HUES48 (cell line): ENCODE measurements around the gene PRKRA.

ENCODE experiments used
- H3K27ac ChIP-seq: one replicate; pipeline ENCODE4 v1.7.0; 2013; ENCODE audit warnings: low read depth, low read length, inconsistent platforms
- H3K27me3 ChIP-seq: 2 replicates; pipeline ENCODE4 v1.6.1; 2013; ENCODE audit warnings: mild to moderate bottlenecking, low read length; ENCODE audit not compliant: control insufficient read depth, insufficient read depth
- H3K36me3 ChIP-seq: 2 replicates; pipeline ENCODE4 v1.6.1; 2013; ENCODE audit warnings: low read length; ENCODE audit not compliant: control insufficient read depth, insufficient read depth
- H3K4me1 ChIP-seq: 2 replicates; pipeline ENCODE4 v1.6.1; 2013; ENCODE audit warnings: mild to moderate bottlenecking, low read length; ENCODE audit not compliant: control insufficient read depth, insufficient read depth
- H3K4me3 ChIP-seq: 2 replicates; pipeline ENCODE4 v1.5.1; 2013; ENCODE audit warnings: mild to moderate bottlenecking, low read depth, low read length
- H3K9ac ChIP-seq: 2 replicates; pipeline ENCODE4 v1.6.1; 2013; ENCODE audit warnings: mild to moderate bottlenecking, low read depth, low read length, moderate library complexity
- H3K9me3 ChIP-seq: 2 replicates; pipeline ENCODE4 v1.6.1; 2013; ENCODE audit warnings: low read length; ENCODE audit not compliant: control insufficient read depth, insufficient read depth

The PRKRA gene

DNA sequence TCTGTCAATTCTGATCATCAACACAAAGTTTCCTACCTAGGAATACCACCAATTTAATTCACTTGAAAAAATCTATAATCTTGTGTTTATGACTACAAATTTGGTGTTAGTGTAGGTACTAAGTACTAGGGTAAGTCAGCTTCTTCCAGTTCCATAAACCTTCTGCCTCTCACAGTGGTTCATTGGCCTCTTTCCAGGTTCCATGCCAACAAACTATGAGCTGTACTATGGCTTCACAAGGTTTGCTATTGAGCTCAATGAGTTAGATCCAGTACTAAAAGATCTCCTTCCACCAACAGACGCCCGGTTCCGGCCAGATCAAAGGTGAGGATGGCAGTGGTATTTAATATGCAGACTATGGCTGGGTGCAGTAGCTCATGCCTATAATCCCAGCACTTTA is 58.8 kb downstream of the PRKRA start:
- H3K36me3 ChIP-seq: 0 out of 2 replicates have a peak, but pooled peaks cover 4% of the 10 kb centered on the region
- H3K4me1 ChIP-seq: no peaks in the 10 kb centered on the region
- H3K9me3 ChIP-seq: no peaks in the 10 kb centered on the region
- H3K4me3 ChIP-seq: no peak overlapping the region
- H3K27me3 ChIP-seq: no peaks in the 10 kb centered on the region
- no peak overlapping the region for H3K9ac ChIP-seq
- H3K27ac ChIP-seq: no peak overlapping the region

DNA sequence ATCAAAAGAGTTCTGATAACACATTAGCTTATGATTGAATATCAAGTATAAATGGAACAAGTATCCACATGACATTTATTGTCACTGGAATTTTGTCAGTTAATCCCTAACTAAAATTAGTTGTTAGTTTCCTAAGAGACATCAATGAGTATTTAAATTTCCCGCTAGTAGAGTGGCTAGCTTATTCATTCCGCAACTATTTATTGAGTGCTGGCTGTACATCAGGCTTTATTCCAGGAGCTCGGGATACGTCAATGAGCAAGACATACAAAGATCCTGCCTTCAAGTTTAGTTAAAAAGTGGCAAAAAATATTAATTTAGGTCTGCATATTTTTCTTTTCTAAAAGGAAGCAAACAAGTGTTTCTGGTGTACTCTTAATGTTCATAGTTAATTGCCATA is 59.3 kb downstream of the PRKRA start:
- Histone ChIP-seq H3K36me3 (0 out of 2 replicates have a peak, but pooled peaks cover 4% of the 10 kb centered on the region), H3K4me1 (no peaks in the 10 kb centered on the region), H3K9me3 (no peaks in the 10 kb centered on the region), H3K27me3 (no peaks in the 10 kb centered on the region), H3K27ac (no peak overlapping the region), H3K9ac (no peak overlapping the region), H3K4me3 (no peak overlapping the region)

DNA sequence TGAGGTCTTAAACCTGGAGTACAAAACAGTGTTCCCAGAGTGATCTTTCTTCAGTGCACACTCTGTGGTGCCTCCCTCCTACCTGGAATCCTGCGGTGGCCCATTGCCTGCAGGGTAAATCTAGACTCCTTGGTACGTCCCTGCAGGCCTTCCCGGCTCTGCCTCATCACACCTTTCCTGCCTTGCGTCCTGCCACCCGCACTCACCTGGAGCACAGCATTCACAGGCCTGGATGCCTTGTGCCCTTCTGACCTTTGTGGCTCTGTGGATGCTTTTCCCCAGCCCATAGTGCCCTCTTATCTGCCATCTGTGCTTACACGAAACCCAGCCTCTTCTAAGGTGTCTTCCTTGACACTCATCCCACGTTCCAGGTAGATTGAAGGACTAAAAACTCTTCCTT is 62.7 kb downstream of the PRKRA start:
- no peaks in the 10 kb centered on the region for H3K9me3 ChIP-seq
- H3K9ac ChIP-seq: no peak overlapping the region
- no peaks in the 10 kb centered on the region for H3K27me3 ChIP-seq
- H3K4me1 ChIP-seq: peaks cover 6% of the 10 kb centered on the region; the same call in 1 of the 2 replicates
- no peak overlapping the region for H3K4me3 ChIP-seq
- 0 out of 2 replicates have a peak, but pooled peaks cover 6% of the 10 kb centered on the region for H3K36me3 ChIP-seq
- no peak overlapping the region for H3K27ac ChIP-seq

DNA sequence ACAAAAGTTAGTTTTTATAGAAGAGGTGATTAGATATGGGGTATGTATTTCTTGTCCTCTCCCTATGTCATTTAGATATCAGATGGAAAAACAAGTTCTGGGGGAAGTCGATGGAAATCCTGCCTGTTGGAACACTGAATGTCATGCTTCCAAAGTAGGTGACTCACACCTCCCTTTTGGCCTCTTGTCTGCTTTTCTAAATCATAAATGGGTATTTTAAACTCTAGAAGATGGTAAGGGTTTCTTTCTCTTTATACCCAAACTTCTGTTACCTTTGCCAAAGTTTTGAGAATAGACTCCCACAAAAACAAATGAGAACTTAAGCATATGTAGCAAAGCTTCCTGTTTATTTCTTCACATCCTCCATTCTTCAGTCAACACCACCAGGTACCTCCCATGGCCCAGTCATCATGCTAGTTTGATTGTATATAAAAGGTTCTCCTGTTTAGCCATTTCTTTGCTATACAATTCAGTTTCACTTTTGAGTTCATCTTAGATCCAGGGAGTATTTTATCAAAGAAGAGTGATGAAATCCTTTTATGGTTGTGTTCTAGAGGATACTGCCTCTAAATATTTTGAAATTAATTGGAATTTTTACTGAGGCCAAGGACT is 63.9 kb downstream of the PRKRA start:
- Histone ChIP-seq H3K27ac (no peak overlapping the region), H3K36me3 (0 out of 2 replicates have a peak, but pooled peaks cover 6% of the 10 kb centered on the region), H3K27me3 (no peaks in the 10 kb centered on the region), H3K9ac (no peak overlapping the region), H3K9me3 (no peaks in the 10 kb centered on the region), H3K4me3 (no peak overlapping the region), H3K4me1 (peaks cover 6% of the 10 kb centered on the region; the same call in 1 of the 2 replicates)

DNA sequence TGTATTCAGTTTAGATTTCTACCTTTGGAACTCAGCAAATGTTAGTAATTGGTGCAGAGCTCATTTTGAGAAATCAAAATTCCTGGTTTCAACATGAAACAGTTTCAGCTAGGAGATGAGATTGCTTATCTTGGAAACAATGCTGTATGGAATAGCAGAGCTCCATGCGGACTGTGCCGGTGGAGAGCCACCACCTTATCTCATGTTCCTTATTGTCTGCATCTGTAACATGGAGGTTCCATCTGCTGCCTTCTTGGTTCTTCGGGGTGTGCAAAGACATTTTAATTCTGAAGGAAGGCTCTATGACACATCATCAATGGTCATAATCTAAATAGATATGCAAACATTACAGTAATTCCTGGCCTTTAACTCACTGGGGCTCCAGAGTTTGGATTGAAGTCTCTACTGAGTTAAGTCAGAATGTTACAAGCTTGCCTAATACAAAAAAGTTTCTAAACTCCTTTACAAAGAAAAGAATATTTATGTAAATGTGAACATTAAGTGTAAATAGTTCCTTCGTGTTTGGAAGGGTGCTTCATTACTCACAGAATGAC is 65.3 kb downstream of the PRKRA start:
- H3K27ac ChIP-seq: no peak overlapping the region
- H3K4me3 ChIP-seq: no peak overlapping the region

DNA sequence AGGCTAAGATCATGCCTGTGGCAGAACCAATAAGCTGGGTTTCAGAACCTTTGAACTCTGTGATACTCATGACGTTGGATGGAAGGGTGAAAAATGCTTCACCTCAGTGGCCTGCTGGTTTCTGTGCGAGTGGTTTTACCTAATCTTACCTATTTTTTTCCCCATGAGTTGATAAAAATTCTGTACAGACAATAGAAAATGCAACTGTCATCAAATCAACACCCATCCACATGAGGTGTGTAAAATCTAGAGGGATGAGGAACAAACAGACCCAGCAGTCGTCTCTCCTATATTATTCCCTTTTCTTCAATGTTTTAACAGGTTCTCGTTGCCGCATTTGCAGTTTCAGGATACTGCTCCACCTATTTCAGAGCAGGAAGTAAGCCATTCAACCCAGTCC is 67.3 kb downstream of the PRKRA start:
- H3K9ac ChIP-seq: no peak overlapping the region
- H3K9me3 ChIP-seq: no peaks in the 10 kb centered on the region
- 0 out of 2 replicates have a peak, but pooled peaks cover 2% of the 10 kb centered on the region for H3K36me3 ChIP-seq
- H3K27me3 ChIP-seq: no peaks in the 10 kb centered on the region
- no peak overlapping the region for H3K27ac ChIP-seq
- H3K4me1 ChIP-seq: peaks cover 6% of the 10 kb centered on the region; the same call in 1 of the 2 replicates
- no peak overlapping the region for H3K4me3 ChIP-seq

More for the DNA sequence above, 65.3 kb downstream of the PRKRA start:
- H3K36me3 ChIP-seq: 0 out of 2 replicates have a peak, but pooled peaks cover 6% of the 10 kb centered on the region
- H3K4me1 ChIP-seq: peaks cover 6% of the 10 kb centered on the region; the same call in 1 of the 2 replicates
- no peak overlapping the region for H3K9ac ChIP-seq
- no peaks in the 10 kb centered on the region for H3K27me3 ChIP-seq
- H3K9me3 ChIP-seq: no peaks in the 10 kb centered on the region
